T-helper 1 cell (primary cell): ENCODE measurements around the gene LGALS7.

Source experiments
- DNase-seq, 5 donors: peaks; one replicate each; pipeline ENCODE4 v3.0.0-alpha.2; 2012 to 2020

LGALS7 gene

GRCh38 chr19:38737921-38738737 is 35.2 kb downstream of the LGALS7 start:
- DNase-seq = no peak

DNA sequence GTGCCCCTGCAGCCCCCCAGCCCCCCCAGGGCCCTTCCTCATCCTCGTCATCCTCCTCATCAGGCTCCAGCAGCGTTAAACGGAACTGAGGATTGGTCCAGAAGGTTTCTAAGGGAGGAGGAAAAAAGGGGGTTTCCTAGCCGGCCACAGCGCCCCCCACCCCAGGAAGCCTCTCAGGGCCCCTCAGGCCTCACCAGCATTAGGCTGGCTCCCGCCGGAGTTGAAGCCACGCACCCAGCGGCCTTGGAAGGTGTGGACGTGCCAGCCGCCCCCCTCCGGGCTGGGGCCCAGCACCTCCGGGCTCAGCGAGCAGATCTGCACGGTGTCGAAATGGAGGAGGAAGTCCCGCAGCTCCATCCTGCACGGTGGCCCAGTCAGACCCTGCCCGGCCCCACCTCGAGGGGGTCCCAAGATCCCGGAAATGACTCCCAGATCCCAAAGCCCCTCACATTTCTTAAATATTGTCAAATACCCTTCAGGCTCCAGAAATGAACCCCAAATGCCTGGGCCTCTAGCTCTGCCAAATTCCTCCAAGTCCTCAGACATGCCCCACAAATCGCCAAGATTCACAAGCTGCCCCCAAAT is 35.9 kb downstream of the LGALS7 start:
- no peak for DNase-seq

- peak; percentile 42 to 65 (median 64) for DNase-seq
Observed at GRCh38 chr19:38736413-38737280, 36.7 kb downstream of the LGALS7 start.

DNA sequence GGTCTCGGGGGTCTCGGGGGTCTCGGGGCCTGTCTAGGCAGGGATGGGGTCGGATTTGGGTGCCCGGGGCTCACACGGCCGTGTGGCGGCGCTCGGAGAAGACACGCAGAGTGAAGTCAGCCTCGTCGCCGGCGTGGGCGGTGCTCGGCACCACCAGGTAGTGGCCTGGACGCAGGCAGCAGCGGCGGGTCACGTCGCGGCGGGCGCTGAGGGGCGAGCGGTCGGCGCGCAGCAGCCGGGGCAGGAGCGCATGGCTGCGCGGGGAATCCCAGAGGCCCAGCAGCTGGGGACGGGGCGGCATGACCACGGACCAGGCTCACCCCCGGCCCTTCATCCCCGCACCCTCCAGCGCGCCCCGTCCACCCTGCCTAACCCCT is 37.3 kb downstream of the LGALS7 start:
- peak in 4 of 5 donors; percentile 34 to 67 (median 56) for DNase-seq

- peak in 3 of 5 donors; percentile 37 to 52 (median 38) for DNase-seq
Observed at GRCh38 chr19:38735257-38735686, 38.0 kb downstream of the LGALS7 start.

DNA sequence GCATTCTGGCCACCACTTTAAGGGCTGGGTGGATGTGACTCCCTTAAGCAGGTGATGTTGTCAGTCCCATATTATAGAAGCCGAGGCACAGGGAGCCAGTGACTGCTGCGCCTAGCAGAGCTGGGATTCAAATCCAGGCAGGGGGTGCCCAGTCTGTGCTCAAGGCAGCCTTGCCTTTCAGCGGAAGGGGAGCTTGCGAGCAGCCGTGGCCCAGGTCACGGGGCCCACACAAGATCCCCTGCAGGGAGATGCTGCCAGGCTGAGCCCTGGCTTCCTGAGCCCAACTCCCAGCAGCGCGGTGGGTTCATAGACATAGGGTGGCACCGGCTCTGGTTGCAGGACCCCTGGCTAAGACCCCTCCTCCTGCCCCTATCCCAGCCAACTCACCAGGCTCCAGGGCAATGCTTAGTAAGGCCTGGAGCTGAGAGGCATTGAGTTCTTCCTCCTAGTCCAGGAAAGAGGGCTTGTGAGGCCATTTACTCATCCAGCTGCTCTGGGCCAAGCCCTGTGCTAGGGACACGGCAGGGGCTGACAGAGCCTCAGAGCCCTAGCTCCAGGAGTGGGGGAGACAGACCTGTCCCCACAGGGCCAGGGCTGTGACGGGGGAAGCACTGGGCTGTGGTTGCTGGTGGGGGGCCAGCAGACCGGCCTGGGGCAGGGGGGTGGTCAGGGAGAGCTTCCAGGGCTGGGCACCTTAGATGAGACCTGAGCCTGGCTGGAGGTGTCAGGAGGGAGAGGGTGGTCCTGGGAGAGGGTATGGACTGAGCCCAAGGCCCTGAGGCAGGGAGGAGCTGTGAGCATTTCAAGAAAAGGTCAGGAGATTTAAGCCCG is 38.7 kb downstream of the LGALS7 start:
- DNase-seq = peak in 3 of 5 donors; percentile 22 to 69 (median 32)

DNA sequence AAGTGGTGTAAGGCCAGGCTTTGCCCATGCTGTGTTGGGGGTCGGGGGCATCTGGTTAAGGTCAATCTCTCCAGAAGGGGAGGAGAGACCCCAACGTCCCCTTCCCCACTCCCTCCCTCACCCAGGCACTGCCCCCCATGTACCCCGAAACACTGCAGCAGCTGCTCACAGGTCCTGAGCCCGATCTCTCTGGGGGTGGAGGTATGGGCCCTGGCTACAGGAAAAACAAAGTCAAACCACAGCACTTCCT is 39.2 kb downstream of the LGALS7 start:
- DNase-seq = no peak

- DNase-seq = no peak
Observed at GRCh38 chr19:38733493-38734175, 39.7 kb downstream of the LGALS7 start.

GRCh38 chr19:38733241-38733492 is 40.1 kb downstream of the LGALS7 start:
- no peak for DNase-seq

DNA sequence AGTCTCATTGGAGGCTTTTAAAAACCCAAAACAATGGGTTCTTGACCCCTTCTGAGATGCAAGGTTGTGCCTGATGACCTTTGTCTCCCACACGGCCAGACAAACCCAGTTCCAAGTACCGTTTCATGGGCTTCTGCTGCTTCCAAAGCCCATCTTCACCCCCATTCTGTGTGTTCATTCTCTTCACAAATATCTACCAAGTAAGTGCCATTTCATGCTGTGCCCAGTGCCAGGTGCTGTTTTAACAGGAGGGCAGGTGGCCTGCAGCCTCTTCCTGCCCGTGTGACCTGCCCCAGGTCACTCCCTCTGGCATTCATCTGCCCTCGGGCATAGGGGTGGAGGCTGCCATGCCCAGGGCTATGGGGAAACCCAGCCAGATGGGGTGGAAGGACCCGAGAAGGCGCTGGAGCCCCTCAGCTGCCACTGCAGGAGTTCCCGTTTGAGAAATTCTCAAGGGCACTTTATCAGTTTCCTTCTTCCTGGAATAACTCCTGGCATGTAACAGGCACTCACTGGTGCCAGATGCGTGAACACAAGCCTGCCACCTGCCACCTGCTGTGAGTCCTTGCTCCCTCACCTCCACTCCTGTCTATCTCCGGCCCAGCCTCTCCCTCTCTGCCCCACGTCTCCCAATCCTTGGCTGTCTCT is 41.5 kb downstream of the LGALS7 start:
- DNase-seq = no peak

GRCh38 chr19:38730731-38731589 is 42.4 kb downstream of the LGALS7 start:
- DNase-seq = no peak

GRCh38 chr19:38730470-38730730 is 42.9 kb downstream of the LGALS7 start:
- DNase-seq = no peak

- DNase-seq = peak; percentile 40 to 74 (median 68)
Observed at GRCh38 chr19:38729653-38730469, 43.5 kb downstream of the LGALS7 start.

GRCh38 chr19:38728752-38729541 is 44.4 kb downstream of the LGALS7 start:
- no peak for DNase-seq

DNA sequence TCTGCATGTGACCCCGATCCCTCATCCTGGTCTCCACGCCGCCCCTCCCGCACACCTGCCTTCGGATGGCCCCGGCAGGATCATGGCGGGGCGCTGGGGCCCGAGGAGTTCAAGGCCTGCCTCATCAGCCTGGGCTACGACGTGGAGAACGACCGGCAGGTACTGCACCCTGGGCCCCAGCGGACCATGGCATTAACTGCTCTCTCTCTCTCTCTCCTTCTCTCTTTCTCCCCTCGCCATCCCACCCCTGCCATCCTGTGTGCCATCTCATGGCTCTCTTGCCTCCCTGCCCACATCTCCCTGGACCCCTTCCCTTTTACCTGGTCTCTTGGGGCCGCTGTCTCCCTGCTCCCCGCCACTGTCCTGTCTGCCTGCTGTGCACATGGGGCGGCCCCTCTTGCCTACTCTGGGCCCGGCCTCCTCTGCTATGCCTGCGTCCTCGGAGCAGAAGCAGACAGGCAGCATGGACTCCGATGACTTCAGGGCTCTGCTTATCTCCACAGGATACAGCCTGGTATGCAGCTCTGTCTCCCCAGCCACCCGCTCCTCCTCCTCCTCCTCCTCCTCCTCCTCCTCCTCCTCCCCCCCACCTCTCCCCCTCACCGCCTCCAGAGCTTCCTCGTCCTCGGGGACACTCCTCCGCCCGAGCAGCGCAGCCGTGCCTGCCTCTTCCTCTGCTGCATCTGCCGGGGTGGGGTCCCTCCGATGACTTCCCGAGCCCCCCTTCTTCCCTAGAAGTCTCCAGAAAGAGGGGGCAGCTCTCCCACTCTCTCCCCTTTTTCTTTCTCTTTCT is 45.3 kb downstream of the LGALS7 start:
- DNase-seq = no peak

DNA sequence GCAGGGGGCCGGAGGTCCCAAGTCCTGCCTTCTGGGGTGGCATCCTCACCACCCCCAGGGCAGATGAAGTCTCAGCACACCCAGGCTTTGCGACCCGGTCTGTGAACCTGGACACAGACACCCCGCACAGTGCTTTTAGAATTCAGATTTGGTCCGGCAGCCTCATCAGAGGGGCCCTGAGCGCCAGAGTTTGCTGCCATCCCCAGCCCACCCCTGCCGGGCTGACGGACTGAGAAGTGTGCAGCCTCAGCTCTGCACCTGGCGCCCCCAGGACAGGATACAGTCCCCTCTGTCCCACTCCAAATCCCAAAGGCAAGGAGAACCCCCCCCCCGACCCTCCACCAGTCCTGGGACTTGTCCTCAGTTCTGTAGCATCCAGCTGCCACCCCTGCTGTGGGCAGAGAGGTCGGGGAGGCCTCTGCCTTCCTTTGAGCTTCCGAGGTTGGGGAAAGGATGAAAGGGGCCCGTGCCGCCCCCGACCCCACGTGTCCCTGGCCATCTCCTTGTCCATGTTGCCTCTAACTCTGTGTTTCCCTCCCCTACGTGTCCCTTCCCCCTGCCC is 45.9 kb downstream of the LGALS7 start:
- DNase-seq = no peak

DNA sequence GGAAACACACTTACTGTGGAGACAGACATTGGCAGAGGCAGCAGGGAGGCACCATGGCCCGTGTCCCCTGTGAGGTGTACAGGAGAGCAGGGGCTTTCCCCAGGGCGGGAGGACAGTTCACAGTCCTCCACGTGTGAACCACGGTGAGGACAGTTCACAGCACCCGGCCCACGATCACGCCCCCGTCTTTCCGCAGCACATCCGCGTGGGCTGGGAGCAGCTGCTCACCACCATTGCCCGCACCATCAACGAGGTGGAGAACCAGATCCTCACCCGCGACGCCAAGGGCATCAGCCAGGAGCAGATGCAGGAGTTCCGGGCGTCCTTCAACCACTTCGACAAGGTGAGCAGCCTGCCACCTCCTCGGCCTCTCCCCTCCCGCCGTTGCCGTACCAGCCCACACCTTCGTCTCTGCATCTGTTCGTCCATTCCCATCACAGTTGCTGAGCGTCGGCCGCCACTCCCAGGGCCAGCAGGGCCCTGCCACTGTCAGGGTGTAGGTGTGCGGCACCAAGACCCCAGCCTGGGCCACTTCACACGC is 46.5 kb downstream of the LGALS7 start:
- no peak for DNase-seq

DNA sequence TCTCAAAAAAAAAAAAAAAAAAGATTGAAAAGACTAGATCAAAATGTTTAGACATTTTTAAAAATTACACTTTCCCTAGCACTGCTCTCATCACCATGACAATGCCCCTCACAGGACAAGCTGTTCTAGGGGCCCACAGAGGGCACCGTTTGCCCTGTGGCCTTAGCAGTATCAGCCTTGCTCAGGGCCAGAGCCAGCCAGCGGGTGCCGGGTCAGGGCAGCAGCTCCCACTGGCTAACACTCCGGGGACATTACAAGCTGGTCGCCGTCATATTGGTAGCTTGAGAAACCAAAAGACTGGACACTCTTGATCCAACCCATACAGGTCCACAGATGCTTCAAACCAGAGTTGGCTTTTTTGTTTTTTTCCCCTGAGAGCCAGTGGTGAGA is 47.0 kb downstream of the LGALS7 start:
- no peak for DNase-seq
